HG03139 (cell line): ENCODE results near the gene OPCML.

Experiments used
- ATAC-seq: cut with Tn5 transposase; IDR thresholded peaks from one replicate; pipeline ENCODE4 v1.9.1; 2021; ENCODE audit not compliant: unreplicated experiment

Gene OPCML

GRCh38 chr11:133238495-133238894 is 293.8 kb downstream of the OPCML start:
- ATAC-seq, result no peak

GRCh38 chr11:133238027-133238426 is 294.3 kb downstream of the OPCML start:
- ATAC-seq, result no peak

GRCh38 chr11:133235381-133235780 is 296.9 kb downstream of the OPCML start:
- ATAC-seq, result no peak

GRCh38 chr11:133234883-133235282 is 297.4 kb downstream of the OPCML start:
- ATAC-seq, result no peak

- ATAC-seq, result no peak
Observed at GRCh38 chr11:133232665-133233064, 299.6 kb downstream of the OPCML start.

- ATAC-seq, result no peak
Observed at GRCh38 chr11:133230431-133230830, 301.9 kb downstream of the OPCML start.

- ATAC-seq, result no peak
Observed at GRCh38 chr11:133228471-133229329, 303.6 kb downstream of the OPCML start.

GRCh38 chr11:133227632-133228111 is 304.6 kb downstream of the OPCML start:
- no peak for ATAC-seq

GRCh38 chr11:133224271-133224670 is 308.0 kb downstream of the OPCML start:
- ATAC-seq, result no peak

GRCh38 chr11:133222425-133223330 is 309.6 kb downstream of the OPCML start:
- ATAC-seq, result no peak

- ATAC-seq, result no peak
Observed at GRCh38 chr11:133219543-133219942, 312.8 kb downstream of the OPCML start.

GRCh38 chr11:133216813-133217212 is 315.5 kb downstream of the OPCML start:
- no peak for ATAC-seq

- ATAC-seq, result no peak
Observed at GRCh38 chr11:133215596-133216230, 316.6 kb downstream of the OPCML start.

GRCh38 chr11:133214646-133215045 is 317.7 kb downstream of the OPCML start:
- ATAC-seq, result no peak

GRCh38 chr11:133212201-133212600 is 320.1 kb downstream of the OPCML start:
- no peak for ATAC-seq

- no peak for ATAC-seq
Observed at GRCh38 chr11:133207995-133208394, 324.3 kb downstream of the OPCML start.

- ATAC-seq, result no peak
Observed at GRCh38 chr11:133206313-133207005, 325.8 kb downstream of the OPCML start.

- ATAC-seq, result no peak
Observed at GRCh38 chr11:133204158-133204557, 328.1 kb downstream of the OPCML start.

GRCh38 chr11:133202816-133203215 is 329.5 kb downstream of the OPCML start:
- no peak for ATAC-seq

- no peak for ATAC-seq
Observed at GRCh38 chr11:133198438-133198837, 333.9 kb downstream of the OPCML start.

- ATAC-seq, result no peak
Observed at GRCh38 chr11:133197425-133197824, 334.9 kb downstream of the OPCML start.
